GM12801 (cell line): ENCODE measurements around the gene CDK15.

ENCODE experiments used
- TF ChIP-seq, protein P1 (sequence below): IDR thresholded peaks from one replicate; pipeline ENCODE4 v1.5.1; 2011; ENCODE audit warnings: control low read depth; ENCODE audit not compliant: insufficient read length; ENCODE audit errors: extremely low read depth

Gene CDK15

DNA sequence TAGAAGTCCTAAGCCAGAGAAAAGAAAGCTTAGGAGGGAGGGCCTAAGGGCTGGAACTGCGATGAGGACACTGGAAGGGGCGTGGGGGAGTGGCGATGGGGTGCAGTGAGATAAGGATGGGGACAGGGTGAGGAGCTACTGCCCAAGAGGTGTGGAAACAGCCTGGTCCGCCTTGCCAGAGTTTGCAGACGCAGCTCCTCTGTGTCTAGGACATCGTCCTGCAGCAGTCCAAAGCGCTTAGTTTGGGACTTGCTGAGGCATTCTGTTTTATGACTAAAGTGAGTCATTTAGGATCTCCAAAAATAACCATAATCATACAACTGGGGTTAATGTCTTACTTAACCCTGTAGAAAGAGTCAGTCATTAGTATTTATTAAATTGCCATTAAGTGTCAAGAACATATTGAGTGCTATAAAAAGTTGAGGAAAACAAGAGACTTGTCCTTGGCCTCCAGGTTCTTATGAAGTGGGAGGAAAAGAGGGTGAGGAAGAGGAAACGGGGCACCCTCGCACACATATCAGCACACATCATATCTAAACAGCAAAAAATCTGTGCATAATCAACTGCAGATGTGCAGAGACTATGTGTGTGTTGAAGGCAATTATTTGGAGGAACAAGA lies 74.8 kb downstream of the CDK15 start:
- TF ChIP-seq, protein P1, sequence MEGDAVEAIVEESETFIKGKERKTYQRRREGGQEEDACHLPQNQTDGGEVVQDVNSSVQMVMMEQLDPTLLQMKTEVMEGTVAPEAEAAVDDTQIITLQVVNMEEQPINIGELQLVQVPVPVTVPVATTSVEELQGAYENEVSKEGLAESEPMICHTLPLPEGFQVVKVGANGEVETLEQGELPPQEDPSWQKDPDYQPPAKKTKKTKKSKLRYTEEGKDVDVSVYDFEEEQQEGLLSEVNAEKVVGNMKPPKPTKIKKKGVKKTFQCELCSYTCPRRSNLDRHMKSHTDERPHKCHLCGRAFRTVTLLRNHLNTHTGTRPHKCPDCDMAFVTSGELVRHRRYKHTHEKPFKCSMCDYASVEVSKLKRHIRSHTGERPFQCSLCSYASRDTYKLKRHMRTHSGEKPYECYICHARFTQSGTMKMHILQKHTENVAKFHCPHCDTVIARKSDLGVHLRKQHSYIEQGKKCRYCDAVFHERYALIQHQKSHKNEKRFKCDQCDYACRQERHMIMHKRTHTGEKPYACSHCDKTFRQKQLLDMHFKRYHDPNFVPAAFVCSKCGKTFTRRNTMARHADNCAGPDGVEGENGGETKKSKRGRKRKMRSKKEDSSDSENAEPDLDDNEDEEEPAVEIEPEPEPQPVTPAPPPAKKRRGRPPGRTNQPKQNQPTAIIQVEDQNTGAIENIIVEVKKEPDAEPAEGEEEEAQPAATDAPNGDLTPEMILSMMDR = no peak

DNA sequence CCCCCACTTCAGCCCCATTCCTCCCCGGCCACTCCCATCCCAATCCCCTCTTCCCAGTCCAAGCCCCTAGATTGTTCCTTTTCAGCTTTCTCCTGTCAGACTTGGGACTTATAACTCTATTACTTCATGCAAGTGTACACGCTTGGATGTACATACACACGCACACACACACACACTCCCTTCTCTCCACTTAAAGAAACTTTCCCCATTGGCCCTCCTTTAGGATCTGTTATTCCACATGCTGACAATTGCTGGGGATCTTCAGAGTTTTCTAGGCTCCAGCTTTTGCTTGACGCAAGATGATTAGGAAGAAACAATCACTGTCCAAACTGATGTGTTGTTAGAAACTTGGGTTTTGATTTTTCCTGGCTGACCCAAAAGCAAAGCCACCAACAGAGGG lies 75.4 kb downstream of the CDK15 start:
- TF ChIP-seq, protein P1 = no peak

DNA sequence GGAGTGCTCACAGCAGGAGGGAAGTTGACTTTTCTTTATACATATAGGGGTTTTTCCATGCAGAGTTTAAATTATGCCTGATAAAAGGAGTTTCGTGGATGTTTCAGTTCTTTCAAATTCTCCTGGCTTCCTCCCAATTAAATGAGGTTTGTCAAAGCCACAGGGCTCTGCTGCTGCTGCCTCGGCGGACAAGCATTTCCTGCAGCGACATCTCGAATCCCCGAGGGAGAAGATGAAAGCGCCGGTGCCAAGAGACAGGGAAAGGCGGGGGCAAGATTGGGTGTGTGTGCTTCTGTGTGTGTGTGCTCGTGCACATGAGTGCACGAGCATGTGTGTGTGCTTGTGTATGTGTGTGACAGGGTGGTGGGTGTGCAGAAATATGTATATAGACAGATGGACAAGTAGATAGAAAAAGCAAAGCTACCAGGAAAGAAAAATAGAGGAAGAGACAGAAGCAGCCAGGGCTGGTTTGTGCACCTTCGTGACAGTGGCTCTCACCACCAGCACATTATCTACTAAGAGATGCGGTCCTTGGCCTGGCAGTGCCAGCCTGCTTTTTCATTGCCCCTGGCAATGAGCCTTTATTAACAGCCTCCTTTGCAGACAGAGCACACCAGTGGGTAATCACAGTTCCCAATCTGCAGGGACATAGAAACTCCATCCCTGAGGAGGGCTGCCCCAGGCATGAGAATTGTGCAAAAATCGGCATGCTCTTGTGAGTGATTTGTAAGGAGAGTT lies 76.2 kb downstream of the CDK15 start:
- TF ChIP-seq, protein P1 = no peak

DNA sequence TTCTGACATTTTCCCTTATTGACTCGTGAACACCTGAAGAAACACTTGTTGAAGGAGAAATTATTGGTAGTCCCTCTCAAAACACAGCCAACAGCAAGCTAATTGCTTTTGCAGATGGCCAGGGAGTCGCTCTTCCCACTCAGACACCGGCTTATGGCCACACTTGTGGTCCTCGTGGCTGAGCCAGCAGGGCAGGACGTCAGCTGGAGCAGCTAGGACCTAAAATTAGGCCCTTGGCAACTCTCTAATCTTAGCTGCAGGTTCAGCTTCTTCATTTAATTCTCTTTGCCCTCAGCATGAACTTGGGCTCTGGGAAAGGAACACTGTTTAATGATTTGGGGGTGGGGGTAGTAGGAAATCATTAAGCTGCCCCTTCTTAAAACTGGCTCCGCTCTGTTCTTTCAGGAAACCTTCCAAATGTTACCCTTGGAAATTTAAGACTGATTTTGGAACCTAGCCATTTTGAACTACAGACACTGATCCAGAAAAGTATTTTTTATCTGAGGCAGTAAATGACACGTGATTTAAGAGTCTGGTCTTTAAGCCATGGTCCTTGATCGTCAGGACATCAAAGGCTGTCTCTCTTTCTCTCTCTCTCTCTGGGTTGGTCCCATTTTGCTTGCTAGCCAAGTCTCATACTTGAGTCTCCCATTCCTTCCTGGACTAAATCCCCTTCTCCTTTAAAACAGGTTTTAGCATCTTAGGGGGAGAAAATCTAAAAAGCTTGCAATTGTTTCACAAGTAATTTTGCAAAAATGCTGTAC lies 77.5 kb downstream of the CDK15 start:
- TF ChIP-seq, protein P1 = no peak

DNA sequence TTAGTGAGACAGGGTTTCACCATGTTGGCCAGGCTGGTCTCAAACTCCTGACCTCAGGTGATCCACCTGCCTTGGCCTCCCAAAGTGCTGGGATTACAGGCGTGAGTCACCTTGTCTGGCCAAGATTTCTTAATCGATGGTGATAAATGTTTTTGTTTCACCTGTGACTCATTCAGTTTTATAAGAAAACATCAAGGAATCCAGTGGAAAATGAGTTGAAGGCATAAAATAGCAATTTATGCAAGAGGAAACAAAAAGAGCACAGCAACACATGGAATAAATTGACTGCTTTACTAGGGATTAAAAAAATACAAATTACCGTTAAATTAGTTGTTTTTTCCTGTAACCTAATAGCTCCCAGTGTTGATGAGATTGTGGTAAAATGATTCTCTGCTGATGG lies 80.2 kb downstream of the CDK15 start:
- TF ChIP-seq, protein P1 = no peak

DNA sequence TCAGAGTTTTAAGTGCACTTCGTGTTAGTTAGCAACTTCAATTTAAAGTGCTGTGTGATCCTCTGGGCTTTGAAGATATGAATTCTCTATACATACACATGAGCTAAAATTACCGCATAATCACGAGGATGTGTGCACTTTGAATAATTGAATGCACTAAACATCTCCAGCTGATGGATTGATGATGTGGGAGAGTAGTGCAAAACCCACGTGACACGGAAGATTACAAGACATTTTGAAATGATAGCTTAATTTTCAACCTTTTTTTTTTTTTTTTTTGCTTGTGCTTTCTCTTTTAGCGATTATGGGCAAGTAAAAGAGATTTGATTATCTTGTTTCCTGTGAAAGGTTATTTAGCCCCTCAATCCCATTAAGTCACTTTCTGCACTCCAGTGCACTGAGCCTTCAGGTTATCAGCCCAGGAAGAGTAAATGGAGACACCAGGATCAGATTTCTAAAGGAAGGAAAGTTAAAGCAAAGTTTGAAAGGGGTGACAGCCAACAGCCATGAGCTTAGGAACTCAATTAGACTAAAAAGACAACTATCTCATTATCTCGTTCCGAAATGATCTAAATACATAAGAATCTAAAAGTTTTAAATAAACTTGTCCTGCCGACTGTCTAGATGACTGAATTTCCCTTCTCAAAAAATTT lies 81.6 kb downstream of the CDK15 start:
- TF ChIP-seq, protein P1 = no peak

DNA sequence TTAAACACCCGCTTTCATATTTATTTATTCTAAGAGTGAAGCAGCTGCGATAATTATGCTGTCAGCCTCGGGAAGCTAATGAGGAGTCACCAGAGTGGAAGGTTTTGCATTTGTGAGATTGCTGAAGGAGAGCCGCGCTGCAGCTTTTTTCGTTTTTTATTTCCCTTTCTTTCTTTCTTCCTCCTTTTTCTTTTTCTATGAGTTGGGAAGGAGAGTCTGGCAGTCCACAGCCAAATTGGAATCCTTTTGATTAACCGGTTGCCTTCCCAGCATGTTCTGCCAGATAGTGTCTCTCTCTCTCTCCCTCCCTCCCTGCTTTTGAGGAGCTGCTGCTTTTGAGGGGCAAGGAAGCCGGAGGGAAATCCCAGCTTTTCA lies 82.1 kb downstream of the CDK15 start:
- TF ChIP-seq, protein P1 = no peak
